ENCODE data around the gene ARRB1. TPM values are rescaled to one million over a fixed set of nuclear protein-coding genes. Genes with fewer than 3 reads are reported as not detected.
A peak's percentile ranks its signal among the peaks of the same experiment; 100 is the strongest.

Gene ARRB1
- total RNA-seq, 2 experiments from 2014 or later: 26.7 to 27.8 TPM

- H3K4me3 Mint-ChIP-seq: no peak overlapping the region
- peaks cover 9% of the 10 kb centered on the region for H3K27me3 Mint-ChIP-seq
- no peak overlapping the region for H3K27ac Mint-ChIP-seq
Observed at GRCh38 chr11:75249704-75250103, 101.8 kb downstream of the ARRB1 start.

GRCh38 chr11:75248924-75249256 is 102.6 kb downstream of the ARRB1 start:
- TF ChIP-seq CTCF (IDR thresholded peaks at IDR 0.05): peak; percentile 42
- no peak overlapping the region for H3K4me3 Mint-ChIP-seq
- no peaks in the 10 kb centered on the region for H3K4me1 Mint-ChIP-seq (ENCODE audit: low read depth)
- intact Hi-C loops (cut with DNase I, micrococcal nuclease): loop anchor here (1.0 to 2.0 kb wide), 4 partner anchors 109 to 320 kb away; no protein-coding TSS in a partner anchor
- Histone ChIP-seq H3K4me3 (ENCODE audit: low read length) (no peak overlapping the region), H3K36me3 (ENCODE audit: insufficient read depth, low read length) (no peaks in the 10 kb centered on the region), H3K9me3 (ENCODE audit: control insufficient read depth in 1 of 2, insufficient read depth in 1 of 2, low read length in 2 of 2) (no peaks in the 10 kb centered on the region), H3K27ac (ENCODE audit: low read depth in 1 of 2, low read length in 2 of 2) (no peak overlapping the region), H3K4me1 (ENCODE audit: insufficient read depth, low read length) (peaks cover 7% of the 10 kb centered on the region), H3K27me3 (ENCODE audit: control insufficient read depth in 1 of 2, insufficient read depth in 2 of 2, low read length in 2 of 2) (no peaks in the 10 kb centered on the region)
- ATAC-seq (ENCODE audit: poor library complexity) (no peak), DNase-seq (no peak)
- CTCF ChIA-PET: interaction anchor here (0.6 to 2.9 kb wide), 30 partner anchors 9 to 847 kb away, joined by 3 to 156 read pairs (median 4); partner anchors contain the start of gene NEU3
- H3K9me3 Mint-ChIP-seq: no peaks in the 10 kb centered on the region
- POLR2A ChIA-PET: interaction anchor here (1.0 to 1.5 kb wide), 5 partner anchors 9 to 108 kb away, joined by 6 to 16 read pairs (median 9); no protein-coding TSS in a partner anchor
- no peak overlapping the region for H3K27ac Mint-ChIP-seq
- peaks cover 13% of the 10 kb centered on the region for H3K27me3 Mint-ChIP-seq
- no peaks in the 10 kb centered on the region for H3K36me3 Mint-ChIP-seq (ENCODE audit: low read depth)

More at GRCh38 chr11:75249704-75250103, 101.8 kb downstream of the ARRB1 start:
- Mint-ChIP-seq H3K4me1 (ENCODE audit: low read depth) (no peaks in the 10 kb centered on the region), H3K36me3 (ENCODE audit: low read depth) (no peaks in the 10 kb centered on the region), H3K9me3 (no peaks in the 10 kb centered on the region)
- ATAC-seq (ENCODE audit: poor library complexity) (no peak), DNase-seq (peak in 1 of 14 experiments; percentile 10)
- ChIA-PET CTCF (interaction anchor here (0.6 to 2.9 kb wide), 4 partner anchors 8 to 276 kb away, joined by 3 to 156 read pairs (median 9); no protein-coding TSS in a partner anchor), POLR2A (interaction anchor here (0.6 kb wide), 1 partner anchor 8 kb away, joined by 3 read pairs; no protein-coding TSS in a partner anchor)
- H3K27ac ChIP-seq (ENCODE audit: low read depth in 1 of 2, low read length in 2 of 2): no peak overlapping the region
- TF ChIP-seq CTCF (IDR thresholded peaks at IDR 0.05): no peak
- peaks cover 7% of the 10 kb centered on the region for H3K4me1 ChIP-seq (ENCODE audit: insufficient read depth, low read length)
- intact Hi-C loops (cut with DNase I, micrococcal nuclease): loop anchor here in 1 of 2 experiments (2.0 kb wide), 1 partner anchor 321 kb away; no protein-coding TSS in a partner anchor
- H3K9me3 ChIP-seq (ENCODE audit: control insufficient read depth in 1 of 2, insufficient read depth in 1 of 2, low read length in 2 of 2): no peaks in the 10 kb centered on the region
- no peak overlapping the region for H3K4me3 ChIP-seq (ENCODE audit: low read length)
- H3K36me3 ChIP-seq (ENCODE audit: insufficient read depth, low read length): no peaks in the 10 kb centered on the region
- no peaks in the 10 kb centered on the region for H3K27me3 ChIP-seq (ENCODE audit: control insufficient read depth in 1 of 2, insufficient read depth in 2 of 2, low read length in 2 of 2)

GRCh38 chr11:75246671-75247350 is 104.7 kb downstream of the ARRB1 start:
- Mint-ChIP-seq H3K9me3 (no peaks in the 10 kb centered on the region), H3K4me3 (no peak overlapping the region), H3K4me1 (ENCODE audit: low read depth) (peaks cover 5% of the 10 kb centered on the region), H3K27ac (no peak overlapping the region), H3K36me3 (ENCODE audit: low read depth) (no peaks in the 10 kb centered on the region), H3K27me3 (peaks cover 33% of the 10 kb centered on the region)
- Histone ChIP-seq H3K9me3 (ENCODE audit: control insufficient read depth in 1 of 2, insufficient read depth in 1 of 2, low read length in 2 of 2) (peaks cover 0 to 3% of the 10 kb centered on the region in 2 experiments), H3K4me3 (ENCODE audit: low read length) (no peak overlapping the region), H3K27ac (ENCODE audit: low read depth in 1 of 2, low read length in 2 of 2) (no peak overlapping the region), H3K36me3 (ENCODE audit: insufficient read depth, low read length) (no peaks in the 10 kb centered on the region), H3K4me1 (ENCODE audit: insufficient read depth, low read length) (peaks cover 13% of the 10 kb centered on the region), H3K27me3 (ENCODE audit: control insufficient read depth in 1 of 2, insufficient read depth in 2 of 2, low read length in 2 of 2) (peaks cover 11 to 15% of the 10 kb centered on the region in 2 experiments)
- intact Hi-C loops (cut with DNase I, micrococcal nuclease): no loop called here
- ATAC-seq (ENCODE audit: poor library complexity) (no peak), DNase-seq (peak in 1 of 14 experiments; percentile 20)
- no peak for TF ChIP-seq CTCF (IDR thresholded peaks at IDR 0.05)
- CTCF ChIA-PET: interaction anchor here (2.9 kb wide), 1 partner anchor 105 kb away, joined by 156 read pairs; no protein-coding TSS in a partner anchor
- POLR2A ChIA-PET: interaction anchor here (1.0 kb wide), 1 partner anchor 29 kb away, joined by 3 read pairs; no protein-coding TSS in a partner anchor

Data from CD4-positive, alpha-beta T cell (primary cell).